NB4 (cell line): ENCODE results near the gene AGAP1.

ENCODE experiments used
- DNase-seq: peaks from one replicate; pipeline ENCODE4 v3.0.0; 2010; ENCODE audit warnings: low read depth
- H3K4me3 ChIP-seq: one replicate; pipeline ENCODE4 v1.5.1; 2011; ENCODE audit warnings: mild to moderate bottlenecking, low read depth, low read length, moderate library complexity
- CTCF ChIP-seq: IDR thresholded peaks from one replicate; pipeline ENCODE4 v1.5.1; 2012; ENCODE audit warnings: low read depth, low read length
- MAX ChIP-seq: IDR thresholded peaks from 2 replicates; pipeline ENCODE4 v1.6.1; 2011; ENCODE audit warnings: low read depth, low read length
- MYC ChIP-seq: IDR thresholded peaks from 2 replicates; pipeline ENCODE4 v1.6.1; 2011; ENCODE audit warnings: low read depth, low read length
- POLR2A ChIP-seq: IDR thresholded peaks from 2 replicates; pipeline ENCODE4 v1.6.1; 2011; ENCODE audit warnings: mild to moderate bottlenecking; ENCODE audit not compliant: insufficient read length; ENCODE audit errors: extremely low read depth

AGAP1 gene

DNA sequence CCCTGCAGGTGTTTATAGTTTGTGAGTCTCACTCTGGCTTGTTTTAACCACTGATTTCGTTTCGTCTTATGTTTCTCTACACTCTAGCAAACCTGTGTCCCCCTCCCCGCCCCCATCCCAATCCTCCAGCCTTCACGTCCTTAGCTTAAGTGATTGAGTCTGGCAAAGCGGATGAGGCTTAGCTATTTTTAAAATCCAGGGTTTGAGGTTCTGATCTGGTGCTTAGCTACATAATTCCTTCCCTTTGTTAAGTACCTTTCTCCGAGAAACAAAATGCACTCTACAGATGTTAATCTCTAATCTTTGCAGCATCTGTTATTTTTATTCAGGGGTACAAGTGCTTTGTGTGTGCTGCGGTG lies 7.8 kb downstream of the AGAP1 start:
- TF ChIP-seq MAX (no peak), POLR2A (no peak), MYC (no peak), CTCF (no peak)

DNA sequence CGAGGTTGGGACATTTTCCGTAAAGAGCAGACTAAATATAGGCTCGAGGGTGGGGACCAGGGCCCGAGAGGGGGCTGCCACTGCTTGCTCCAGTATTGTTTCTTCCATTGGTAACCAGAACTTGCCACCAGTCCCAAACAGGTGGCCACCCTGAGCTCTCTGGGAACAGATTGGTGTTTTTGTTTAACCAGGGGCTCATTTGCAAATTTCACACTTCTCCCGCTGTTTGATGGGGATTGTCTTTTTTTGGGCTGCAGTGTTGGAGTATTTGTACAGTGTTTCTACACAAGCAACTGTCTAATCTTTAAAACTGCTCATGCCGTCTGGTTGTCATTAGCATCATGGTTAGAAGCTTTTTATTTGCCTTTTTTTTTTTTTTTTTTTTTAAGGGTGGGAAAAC lies 8.5 kb downstream of the AGAP1 start:
- DNase-seq: no peak
- H3K4me3 ChIP-seq: peak overlapping the region; percentile 39
- TF ChIP-seq MYC: no peak
- TF ChIP-seq POLR2A: no peak

More for the DNA sequence above, 7.8 kb downstream of the AGAP1 start:
- peak overlapping the region; percentile 39 for H3K4me3 ChIP-seq
- peak; percentile 63 for DNase-seq

DNA sequence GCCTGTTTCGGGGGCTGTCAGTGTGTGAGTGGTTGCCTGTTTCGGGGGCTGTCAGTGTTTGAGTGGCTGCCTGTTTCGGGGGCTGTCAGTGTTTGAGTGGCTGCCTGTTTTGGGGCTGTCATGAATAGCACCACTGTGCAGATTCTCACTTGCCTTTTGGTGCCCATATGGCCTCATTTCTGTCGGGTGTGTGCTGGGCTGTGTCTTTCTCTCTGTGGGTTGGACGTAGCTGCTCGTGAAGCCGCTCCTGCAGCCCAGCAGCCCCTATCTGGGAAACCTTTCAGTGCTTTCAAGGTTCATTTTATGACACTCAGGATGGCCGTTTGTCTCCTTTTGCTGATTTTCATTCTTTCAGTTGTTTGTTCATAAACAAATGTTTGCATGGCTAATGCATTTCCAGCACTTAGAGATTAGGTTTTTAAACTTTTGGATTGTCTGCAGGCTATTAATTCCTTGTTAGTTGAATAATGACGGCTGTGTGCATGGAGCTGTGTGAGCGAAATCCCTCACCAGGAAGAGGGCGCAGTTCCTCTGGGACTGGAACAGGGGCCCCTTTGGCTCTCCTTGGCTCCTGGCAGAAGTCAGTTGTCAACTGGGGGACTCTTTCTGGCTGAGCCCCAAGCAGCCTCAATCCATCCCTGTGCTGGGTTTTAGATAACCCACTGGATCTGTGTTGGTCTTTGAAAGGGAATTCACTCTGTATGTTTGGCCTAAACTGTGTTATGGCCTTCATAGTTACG lies 10.8 kb downstream of the AGAP1 start:
- no peak overlapping the region for H3K4me3 ChIP-seq
- TF ChIP-seq MYC (no peak), MAX (no peak), POLR2A (no peak), CTCF (no peak)
- DNase-seq: no peak

DNA sequence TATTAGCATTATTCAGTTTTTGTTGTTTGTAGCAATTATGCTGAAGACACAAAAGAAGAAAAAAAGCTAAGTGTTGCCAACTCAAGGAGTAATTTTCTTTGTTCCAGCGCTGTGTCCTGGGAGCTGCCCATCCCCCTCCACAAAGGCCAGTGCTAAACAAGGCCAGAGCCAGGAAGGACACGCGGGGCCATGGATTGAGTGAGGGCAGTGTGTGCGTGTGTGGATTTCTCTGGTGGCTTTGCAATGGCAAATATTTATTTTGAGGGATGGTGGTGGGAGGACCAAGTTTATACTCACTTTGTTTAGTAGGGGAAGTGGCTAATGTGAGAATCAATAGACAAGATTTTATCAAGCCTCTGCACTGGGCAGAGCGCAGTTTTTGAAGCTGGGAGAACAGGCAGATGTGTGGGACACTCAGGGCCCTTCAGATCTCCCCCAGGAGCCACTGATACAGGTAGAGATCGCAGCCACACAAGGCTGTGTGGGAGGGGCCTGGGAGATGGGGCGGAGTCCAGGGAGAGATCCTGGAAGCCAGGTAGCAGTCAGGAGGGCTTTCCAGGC lies 11.4 kb downstream of the AGAP1 start:
- H3K4me3 ChIP-seq: no peak overlapping the region
- DNase-seq: no peak
- no peak for TF ChIP-seq MYC
- TF ChIP-seq MAX: no peak
- no peak for TF ChIP-seq POLR2A
- TF ChIP-seq CTCF: no peak

GRCh38 chr2:235506291-235506996 lies 12.6 kb downstream of the AGAP1 start:
- TF ChIP-seq MYC (no peak), MAX (no peak), CTCF (no peak), POLR2A (no peak)
- H3K4me3 ChIP-seq: no peak overlapping the region
- DNase-seq: peak; percentile 29

GRCh38 chr2:235506997-235507615 lies 13.3 kb downstream of the AGAP1 start:
- H3K4me3 ChIP-seq: no peak overlapping the region
- no peak for DNase-seq
- TF ChIP-seq MAX (no peak), MYC (no peak), POLR2A (no peak), CTCF (no peak)
